Mesothelial cell of epicardium (in vitro differentiated cells): Measurements from ENCODE around the gene RXFP2. TPM values are rescaled to one million over a fixed set of nuclear protein-coding genes. Genes with fewer than 3 reads are reported as not detected.

Source experiments
- DNase-seq, 2 experiments: peaks; one replicate each; pipeline ENCODE4 v3.0.0; 2021; ENCODE audit warnings: low spot score in 2 of 2; ENCODE audit not compliant: unreplicated experiment in 2 of 2
- H3K27ac Mint-ChIP-seq: 2 replicates; pipeline ENCODE4 v1.8.0; 2021; ENCODE audit warnings: mixed read lengths
- H3K27me3 Mint-ChIP-seq: 2 replicates; pipeline ENCODE4 v1.8.0; 2021; ENCODE audit warnings: low read depth, mixed read lengths
- H3K36me3 Mint-ChIP-seq: 2 replicates; pipeline ENCODE4 v1.8.0; 2021; ENCODE audit warnings: mixed read lengths
- H3K4me1 Mint-ChIP-seq: 2 replicates; pipeline ENCODE4 v1.8.0; 2021; ENCODE audit warnings: mixed read lengths
- H3K4me3 Mint-ChIP-seq: 2 replicates; pipeline ENCODE4 v1.8.0; 2021; ENCODE audit warnings: mild to moderate bottlenecking, moderate library complexity, mixed read lengths
- H3K9me3 Mint-ChIP-seq: 2 replicates; pipeline ENCODE4 v1.8.0; 2021; ENCODE audit warnings: mixed read lengths
- CTCF ChIP-seq: fragments of 200-600 bp; sonication (generic); IDR thresholded peaks from one replicate; pipeline ENCODE4 v1.5.0; 2021; ENCODE audit warnings: antibody characterized with exemption; ENCODE audit not compliant: unreplicated experiment
- total RNA-seq: library from RNA; stranded (reverse); gene quantifications from 3 replicates; pipeline ENCODE4 v1.2.1, GENCODE V29; 2021

The RXFP2 gene
- total RNA-seq, 1 donor from 2014 or later = 0.45 TPM

- Mint-ChIP-seq H3K36me3 (no peaks in the 10 kb centered on the region), H3K27me3 (peaks cover 5% of the 10 kb centered on the region), H3K4me1 (peaks cover 8% of the 10 kb centered on the region), H3K9me3 (no peaks in the 10 kb centered on the region), H3K27ac (no peak overlapping the region), H3K4me3 (no peak overlapping the region)
- DNase-seq = no peak
- TF ChIP-seq CTCF = no peak
Observed at GRCh38 chr13:31793246-31793645, 53.9 kb downstream of the RXFP2 start.

- peaks cover 5% of the 10 kb centered on the region for H3K27me3 Mint-ChIP-seq
- no peaks in the 10 kb centered on the region for H3K36me3 Mint-ChIP-seq
- H3K27ac Mint-ChIP-seq = no peak overlapping the region
- no peak for TF ChIP-seq CTCF
- no peaks in the 10 kb centered on the region for H3K9me3 Mint-ChIP-seq
- peaks cover 8% of the 10 kb centered on the region for H3K4me1 Mint-ChIP-seq
- no peak for DNase-seq
- no peak overlapping the region for H3K4me3 Mint-ChIP-seq
Observed at GRCh38 chr13:31794452-31794851, 55.1 kb downstream of the RXFP2 start.

GRCh38 chr13:31797154-31797775 lies 57.9 kb downstream of the RXFP2 start:
- TF ChIP-seq CTCF = no peak
- H3K27ac Mint-ChIP-seq = no peak overlapping the region
- H3K27me3 Mint-ChIP-seq = peaks cover 3% of the 10 kb centered on the region

GRCh38 chr13:31798189-31798588 lies 58.9 kb downstream of the RXFP2 start:
- no peak for TF ChIP-seq CTCF
- DNase-seq = no peak
- no peaks in the 10 kb centered on the region for H3K36me3 Mint-ChIP-seq
- H3K9me3 Mint-ChIP-seq = no peaks in the 10 kb centered on the region
- peaks cover 3% of the 10 kb centered on the region for H3K27me3 Mint-ChIP-seq
- H3K4me1 Mint-ChIP-seq = peaks cover 8% of the 10 kb centered on the region
- H3K4me3 Mint-ChIP-seq = no peak overlapping the region
- no peak overlapping the region for H3K27ac Mint-ChIP-seq

More at GRCh38 chr13:31797154-31797775, 57.9 kb downstream of the RXFP2 start:
- no peak overlapping the region for H3K4me3 Mint-ChIP-seq
- peaks cover 8% of the 10 kb centered on the region for H3K4me1 Mint-ChIP-seq
- H3K9me3 Mint-ChIP-seq = no peaks in the 10 kb centered on the region
- no peak for DNase-seq
- no peaks in the 10 kb centered on the region for H3K36me3 Mint-ChIP-seq

GRCh38 chr13:31801088-31801487 lies 61.8 kb downstream of the RXFP2 start:
- no peak overlapping the region for H3K27ac Mint-ChIP-seq
- H3K4me1 Mint-ChIP-seq = peaks cover 7% of the 10 kb centered on the region
- no peaks in the 10 kb centered on the region for H3K9me3 Mint-ChIP-seq
- no peak for DNase-seq
- H3K36me3 Mint-ChIP-seq = no peaks in the 10 kb centered on the region
- H3K4me3 Mint-ChIP-seq = no peak overlapping the region
- peaks cover 3% of the 10 kb centered on the region for H3K27me3 Mint-ChIP-seq
- TF ChIP-seq CTCF = no peak

- H3K9me3 Mint-ChIP-seq = no peaks in the 10 kb centered on the region
- peaks cover 3% of the 10 kb centered on the region for H3K4me1 Mint-ChIP-seq
- no peak overlapping the region for H3K27ac Mint-ChIP-seq
- peaks cover 3% of the 10 kb centered on the region for H3K27me3 Mint-ChIP-seq
- DNase-seq = no peak
- H3K36me3 Mint-ChIP-seq = no peaks in the 10 kb centered on the region
- H3K4me3 Mint-ChIP-seq = no peak overlapping the region
- no peak for TF ChIP-seq CTCF
Observed at GRCh38 chr13:31803311-31803710, 64.0 kb downstream of the RXFP2 start.
